Activated CD8-positive, alpha-beta memory T cell treated with anti-CD3 and anti-CD28 coated beads for 1 hour (primary cell): ENCODE measurements around the gene SLC44A1.

ENCODE experiments used
- DNase-seq, 2 donors: peaks; one replicate each; pipeline ENCODE4 v3.0.0-alpha.2; 2020; ENCODE audit warnings: low read depth in 1 of 2; ENCODE audit errors: extremely low read depth in 1 of 2

Gene SLC44A1

GRCh38 chr9:105297442-105298075 is 53.1 kb downstream of the SLC44A1 start:
- DNase-seq = no peak

- DNase-seq = no peak
Measured at GRCh38 chr9:105299190-105299854, 54.9 kb downstream of the SLC44A1 start.

DNA sequence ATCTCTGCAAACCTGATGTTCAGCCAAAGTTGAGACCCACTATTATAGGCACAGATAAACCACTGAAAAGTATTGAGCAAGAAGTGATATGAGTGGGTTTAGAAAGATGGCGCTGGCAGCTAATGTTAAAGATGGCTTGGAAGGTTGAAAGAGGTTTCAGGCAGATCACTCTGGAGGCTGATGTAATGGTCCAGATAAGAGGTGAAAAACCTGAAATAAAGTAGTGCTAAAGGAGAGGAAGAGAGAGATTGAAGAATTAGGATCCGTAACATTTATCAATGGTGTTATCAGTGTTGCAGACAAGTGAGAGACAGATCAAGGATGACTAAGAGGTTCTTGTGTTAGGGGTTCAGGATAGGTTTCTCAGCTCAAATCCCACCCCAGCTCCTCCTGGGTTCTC is 58.3 kb downstream of the SLC44A1 start:
- no peak for DNase-seq

DNA sequence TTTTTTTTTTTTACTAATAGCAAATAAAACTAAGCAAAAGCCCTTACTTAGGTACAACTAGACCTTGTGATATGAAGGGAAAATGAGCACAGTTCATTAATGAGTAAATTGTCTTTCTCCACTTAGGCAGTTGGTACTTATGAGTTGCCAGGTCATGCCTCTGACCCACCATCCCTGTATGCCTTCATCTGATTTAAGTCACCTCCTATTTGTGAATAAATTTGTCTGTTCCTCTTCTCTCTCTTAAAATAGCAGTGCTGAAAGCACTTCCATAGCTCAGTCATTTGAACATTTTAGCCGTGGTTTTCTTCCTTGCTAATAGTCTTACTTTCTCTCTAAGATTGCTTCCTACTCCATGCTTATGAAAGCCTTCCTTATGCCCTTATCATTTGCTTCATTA is 61.4 kb downstream of the SLC44A1 start:
- DNase-seq = no peak

- no peak for DNase-seq
Measured at GRCh38 chr9:105306351-105307140, 62.1 kb downstream of the SLC44A1 start.

- DNase-seq = no peak
Measured at GRCh38 chr9:105307591-105308130, 63.2 kb downstream of the SLC44A1 start.

DNA sequence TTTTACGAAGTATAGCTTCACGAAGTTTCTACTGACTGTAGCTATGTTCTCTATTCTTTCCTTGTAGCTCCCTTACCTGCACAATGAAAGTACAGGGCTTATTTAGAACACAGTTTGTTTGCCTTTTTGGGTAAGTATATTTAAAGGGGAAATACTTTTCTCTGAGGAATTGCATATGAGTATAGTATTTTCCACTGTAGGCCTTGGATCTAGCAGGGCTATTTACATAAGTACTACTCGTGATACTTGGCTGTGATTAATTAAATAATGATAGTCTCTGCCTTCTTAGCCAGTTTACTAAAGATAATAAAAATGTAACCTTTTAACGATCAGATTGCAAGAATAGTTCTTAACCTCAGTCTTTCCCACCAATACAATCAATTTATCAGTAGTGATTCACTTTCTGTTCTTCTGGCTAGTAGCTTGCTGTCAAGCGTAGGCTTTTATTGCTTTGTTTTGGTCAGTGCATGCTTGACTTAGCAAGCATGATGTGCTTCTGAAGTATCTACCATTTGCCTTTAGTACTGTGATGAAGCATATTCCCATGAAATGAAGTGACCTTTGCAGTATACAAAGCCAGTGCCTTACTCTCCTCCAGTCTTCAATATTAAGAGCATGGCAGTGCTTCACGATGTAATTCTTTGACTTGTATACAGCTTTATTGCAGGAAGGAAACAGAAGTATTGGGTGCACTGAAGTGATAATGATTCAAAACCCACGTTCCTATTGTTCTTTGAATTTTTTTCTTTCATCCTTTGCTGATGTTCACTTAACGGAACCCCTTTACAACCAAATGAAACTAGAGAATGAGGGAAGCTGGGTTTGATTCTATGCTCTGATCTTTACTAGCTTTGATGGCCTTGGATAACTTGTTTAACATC is 64.2 kb downstream of the SLC44A1 start:
- no peak for DNase-seq

DNA sequence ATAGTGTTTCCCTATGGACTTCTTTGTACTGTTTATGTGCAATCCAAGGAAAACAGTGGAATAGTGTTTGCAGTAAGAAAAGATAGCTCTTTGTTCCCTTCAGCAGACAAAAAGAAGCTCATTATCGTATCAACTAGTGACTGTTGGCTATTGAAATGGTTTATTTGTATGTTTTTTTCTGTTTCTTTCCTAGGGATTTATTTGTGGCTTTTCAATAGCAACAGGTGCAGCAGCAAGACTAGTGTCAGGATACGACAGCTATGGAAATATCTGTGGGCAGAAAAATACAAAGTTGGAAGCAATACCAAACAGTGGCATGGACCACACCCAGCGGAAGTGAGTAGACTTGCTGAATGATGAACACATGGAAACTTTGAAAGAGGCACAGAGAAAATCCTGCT is 65.1 kb downstream of the SLC44A1 start:
- no peak for DNase-seq

- DNase-seq = no peak
Measured at GRCh38 chr9:105311306-105311705, 66.9 kb downstream of the SLC44A1 start.

- DNase-seq = no peak
Measured at GRCh38 chr9:105313238-105313637, 68.8 kb downstream of the SLC44A1 start.

DNA sequence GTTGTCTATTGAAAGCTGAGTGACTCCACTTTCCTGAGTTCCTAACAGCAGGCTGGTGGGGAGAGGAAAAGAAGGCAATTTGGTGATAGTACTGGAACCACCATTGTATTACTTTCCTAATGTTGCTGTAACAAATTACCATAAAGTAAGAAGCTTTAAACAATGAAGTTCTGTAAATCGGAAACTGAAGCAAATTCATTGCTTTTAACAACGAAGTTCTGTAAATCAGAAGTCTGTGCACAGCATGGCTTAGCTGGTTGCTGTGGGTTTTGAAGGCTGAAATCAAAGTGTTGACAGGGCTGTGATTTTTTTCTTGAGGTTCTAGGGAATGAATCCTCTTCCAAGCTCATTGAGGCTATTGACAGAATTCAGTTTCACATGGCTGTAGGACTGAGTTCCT is 72.3 kb downstream of the SLC44A1 start:
- DNase-seq = no peak

DNA sequence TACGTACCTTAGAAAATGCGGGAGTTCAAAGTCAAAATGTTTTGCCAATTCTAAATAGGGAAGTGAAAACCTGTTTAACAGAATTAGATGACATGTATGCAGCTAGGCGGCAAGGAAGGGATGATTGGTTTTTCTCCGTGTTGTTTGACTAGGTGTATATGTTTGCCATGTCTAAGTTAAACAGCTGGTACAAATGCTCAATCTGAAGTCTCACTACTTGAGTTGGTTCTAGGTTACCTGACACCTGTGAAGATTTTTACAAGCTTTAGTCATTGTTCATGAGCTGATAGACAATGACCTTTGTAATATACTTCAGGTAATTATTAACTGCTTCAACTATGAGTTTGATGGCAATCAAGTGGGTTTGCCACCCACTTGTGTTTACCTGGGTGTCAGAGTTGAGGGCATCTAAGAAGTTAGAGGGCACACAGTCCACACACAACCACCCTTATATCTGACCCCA is 74.3 kb downstream of the SLC44A1 start:
- no peak for DNase-seq

DNA sequence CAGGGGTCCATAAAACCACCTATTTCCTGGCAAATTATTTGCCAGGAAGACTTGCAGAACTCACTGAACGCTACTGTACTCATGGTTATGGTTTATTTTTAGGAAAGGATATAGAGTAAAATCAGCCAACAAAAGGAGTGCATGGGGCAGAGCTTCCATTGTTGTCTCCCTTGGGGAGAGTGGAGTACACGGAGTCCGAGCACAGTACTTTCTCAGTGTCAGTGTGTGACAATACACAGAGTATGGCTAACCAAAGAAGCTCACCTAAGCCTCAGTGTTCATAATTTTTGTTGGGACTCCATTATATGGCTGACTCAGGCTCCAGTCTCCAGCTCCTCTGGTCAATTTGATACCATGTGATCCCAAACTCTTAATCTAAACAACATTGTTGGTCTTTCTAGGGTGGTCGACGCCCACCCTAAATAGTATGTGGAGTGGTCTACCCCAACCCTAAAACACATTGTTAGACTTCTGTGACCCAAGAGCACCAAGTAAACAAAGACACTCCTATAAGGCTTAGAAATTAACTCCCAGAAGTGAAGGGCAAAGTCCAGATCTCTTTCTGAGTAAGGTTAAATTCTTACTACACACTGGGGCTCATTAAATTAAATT is 74.9 kb downstream of the SLC44A1 start:
- DNase-seq = no peak

GRCh38 chr9:105320568-105320967 is 76.1 kb downstream of the SLC44A1 start:
- no peak for DNase-seq

- DNase-seq = no peak
Measured at GRCh38 chr9:105328296-105328695, 83.8 kb downstream of the SLC44A1 start.

- DNase-seq = no peak
Measured at GRCh38 chr9:105328872-105329718, 84.6 kb downstream of the SLC44A1 start.

DNA sequence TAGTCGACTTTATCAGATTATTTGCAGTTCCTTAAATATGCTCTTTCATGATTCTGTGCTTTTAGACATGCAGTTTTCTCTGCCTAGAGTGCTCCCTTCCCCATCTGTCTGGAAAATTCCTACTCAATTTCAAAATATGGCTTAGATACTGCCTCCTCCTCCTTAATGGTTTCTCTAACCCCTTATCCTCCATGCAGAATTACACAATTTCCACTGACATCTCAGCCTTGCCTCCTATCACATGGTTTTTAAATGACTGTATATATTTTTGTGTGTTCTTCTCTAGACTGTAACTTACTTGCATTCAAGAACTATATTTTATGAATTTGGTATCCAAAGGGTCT is 85.2 kb downstream of the SLC44A1 start:
- no peak for DNase-seq

- no peak for DNase-seq
Measured at GRCh38 chr9:105330201-105330600, 85.8 kb downstream of the SLC44A1 start.

GRCh38 chr9:105330755-105331154 is 86.3 kb downstream of the SLC44A1 start:
- no peak for DNase-seq
